ENCODE measurements around the gene HIPK4.
"Not testable (repeated sequence)": the region's sequence is repeated elsewhere in the genome, so short reads cannot be mapped to it uniquely, and the experiment has no call there.

HIPK4 gene

GRCh38 chr19:40390084-40390742, at the start of gene HIPK4:
Gene HIPK4, minus strand, starts transcription at chr19:40390181. Its CDS starts 279 bp downstream, at chr19:40389902.
- no peak for TF ChIP-seq CTCF (IDR thresholded peaks at IDR 0.05; ENCODE audit: low read length, missing control alignments)
- no peak within 1 kb of the TSS for H3K4me3 ChIP-seq (replicated peaks; ENCODE audit: low read depth, low read length)
- no peak for DNase-seq (ENCODE audit: low read depth)

GRCh38 chr19:40438284-40438683, 48.3 kb upstream of the HIPK4 start:
- TF ChIP-seq CTCF (IDR thresholded peaks at IDR 0.05; ENCODE audit: low read length, missing control alignments), result no peak
- DNase-seq (ENCODE audit: low read depth), result no peak

GRCh38 chr19:40433391-40434216, 43.6 kb upstream of the HIPK4 start:
- H3K4me3 ChIP-seq (replicated peaks; ENCODE audit: low read depth, low read length), result peak overlapping the region; percentile 49

More at GRCh38 chr19:40438284-40438683, 48.3 kb upstream of the HIPK4 start:
- no peak overlapping the region for H3K4me3 ChIP-seq (replicated peaks; ENCODE audit: low read depth, low read length)

GRCh38 chr19:40432760-40433159, 42.8 kb upstream of the HIPK4 start:
- not testable (repeated sequence) for DNase-seq (ENCODE audit: low read depth)
- H3K4me3 ChIP-seq (replicated peaks; ENCODE audit: low read depth, low read length), result peak overlapping the region; percentile 49

More at GRCh38 chr19:40433391-40434216, 43.6 kb upstream of the HIPK4 start:
- no peak for TF ChIP-seq CTCF (IDR thresholded peaks at IDR 0.05; ENCODE audit: low read length, missing control alignments)
- DNase-seq (ENCODE audit: low read depth), result peak; percentile 92

GRCh38 chr19:40431698-40432097, 41.7 kb upstream of the HIPK4 start:
- no peak for TF ChIP-seq CTCF (IDR thresholded peaks at IDR 0.05; ENCODE audit: low read length, missing control alignments)
- no peak overlapping the region for H3K4me3 ChIP-seq (replicated peaks; ENCODE audit: low read depth, low read length)
- DNase-seq (ENCODE audit: low read depth), result no peak

- DNase-seq (ENCODE audit: low read depth), result not testable (repeated sequence)
These were observed 40.3 kb upstream of the HIPK4 start for GRCh38 chr19:40430242-40430641.

GRCh38 chr19:40428197-40428596, 38.2 kb upstream of the HIPK4 start:
- H3K4me3 ChIP-seq (replicated peaks; ENCODE audit: low read depth, low read length); DNase-seq (ENCODE audit: low read depth): not testable (repeated sequence)

More at GRCh38 chr19:40430242-40430641, 40.3 kb upstream of the HIPK4 start:
- H3K4me3 ChIP-seq (replicated peaks; ENCODE audit: low read depth, low read length), result not testable (repeated sequence)

GRCh38 chr19:40425450-40426287, 35.7 kb upstream of the HIPK4 start, which contains the start of gene SERTAD1:
Gene SERTAD1, minus strand, starts transcription at chr19:40425992. Its CDS starts 2,446 bp downstream, at chr19:40423546.
- peak within 1 kb of the TSS; percentile 94 for H3K4me3 ChIP-seq (replicated peaks; ENCODE audit: low read depth, low read length)
- TF ChIP-seq CTCF (IDR thresholded peaks at IDR 0.05; ENCODE audit: low read length, missing control alignments), result peak; percentile 44
- peak; percentile 99 for DNase-seq (ENCODE audit: low read depth)

Data from fibroblast of pulmonary artery (primary cell).